ENCODE measurements around the gene PHF5A.

DNA sequence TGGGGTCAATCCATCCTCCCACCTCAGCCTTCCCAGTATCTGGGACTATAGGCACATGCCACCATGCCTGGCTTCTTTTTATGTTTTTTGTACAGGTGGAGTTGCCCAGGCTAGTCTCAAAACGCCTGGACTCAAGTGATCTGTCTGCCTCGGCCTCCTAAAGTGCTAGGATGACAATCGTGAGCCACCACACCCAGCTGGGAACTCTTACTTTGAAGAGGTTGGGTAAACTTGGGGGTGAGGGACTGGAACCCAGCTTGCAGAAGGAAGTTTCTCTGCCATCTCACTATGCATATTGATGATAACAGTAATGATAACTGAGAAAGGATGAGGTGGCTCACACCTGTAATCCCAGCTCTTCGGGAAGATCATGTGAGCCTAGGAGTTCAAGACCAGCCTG, 36.3 kb upstream of the PHF5A start:
- TF ChIP-seq, protein P1, sequence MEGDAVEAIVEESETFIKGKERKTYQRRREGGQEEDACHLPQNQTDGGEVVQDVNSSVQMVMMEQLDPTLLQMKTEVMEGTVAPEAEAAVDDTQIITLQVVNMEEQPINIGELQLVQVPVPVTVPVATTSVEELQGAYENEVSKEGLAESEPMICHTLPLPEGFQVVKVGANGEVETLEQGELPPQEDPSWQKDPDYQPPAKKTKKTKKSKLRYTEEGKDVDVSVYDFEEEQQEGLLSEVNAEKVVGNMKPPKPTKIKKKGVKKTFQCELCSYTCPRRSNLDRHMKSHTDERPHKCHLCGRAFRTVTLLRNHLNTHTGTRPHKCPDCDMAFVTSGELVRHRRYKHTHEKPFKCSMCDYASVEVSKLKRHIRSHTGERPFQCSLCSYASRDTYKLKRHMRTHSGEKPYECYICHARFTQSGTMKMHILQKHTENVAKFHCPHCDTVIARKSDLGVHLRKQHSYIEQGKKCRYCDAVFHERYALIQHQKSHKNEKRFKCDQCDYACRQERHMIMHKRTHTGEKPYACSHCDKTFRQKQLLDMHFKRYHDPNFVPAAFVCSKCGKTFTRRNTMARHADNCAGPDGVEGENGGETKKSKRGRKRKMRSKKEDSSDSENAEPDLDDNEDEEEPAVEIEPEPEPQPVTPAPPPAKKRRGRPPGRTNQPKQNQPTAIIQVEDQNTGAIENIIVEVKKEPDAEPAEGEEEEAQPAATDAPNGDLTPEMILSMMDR (IDR thresholded peaks at IDR 0.05; ENCODE audit: poor library complexity) = no peak
- TF ChIP-seq EZH2 (IDR thresholded peaks at IDR 0.05; ENCODE audit: borderline replicate concordance) = no peak
- no peak for TF ChIP-seq EZH2phosphoT487 (IDR thresholded peaks at IDR 0.05; ENCODE audit: low read depth, severe bottlenecking, unreplicated experiment)

Measured in hepatocyte (in vitro differentiated cells).